OCI-LY1 (cell line): ENCODE results near the gene FKBP15.
"Not testable (repeated sequence)": the region's sequence is repeated elsewhere in the genome, so short reads cannot be mapped to it uniquely, and the experiment has no call there.

ENCODE experiments used
- H2AFZ ChIP-seq: fragments of 200-600 bp; sonication (generic), shearing (Covaris generic); 2 replicates; pipeline ENCODE4 v1.6.0; 2014; ENCODE audit warnings: antibody characterized with exemption, mild to moderate bottlenecking, low read length
- H3F3A ChIP-seq: fragments of 200-600 bp; sonication (generic), shearing (Covaris generic); 2 replicates; pipeline ENCODE4 v1.6.0; 2014; ENCODE audit warnings: mild to moderate bottlenecking, antibody characterized with exemption, low read length, moderate library complexity; ENCODE audit not compliant: insufficient read depth
- H3K27ac ChIP-seq: fragments of 200-600 bp; sonication (generic); 2 replicates; pipeline ENCODE4 v1.5.1; 2014; ENCODE audit warnings: low read length, mixed run types, mild to moderate bottlenecking, low read depth; ENCODE audit not compliant: poor library complexity, severe bottlenecking
- H3K27me3 ChIP-seq: fragments of 200-600 bp; sonication (generic); 2 replicates; pipeline ENCODE4 v1.6.0; 2014; ENCODE audit warnings: antibody characterized with exemption, mild to moderate bottlenecking, low read length, moderate library complexity; ENCODE audit not compliant: insufficient read depth
- H3K36me3 ChIP-seq: fragments of 200-600 bp; sonication (generic); 2 replicates; pipeline ENCODE4 v1.6.1; 2014; ENCODE audit warnings: mild to moderate bottlenecking, antibody characterized with exemption, low read length, moderate library complexity, mixed read lengths; ENCODE audit not compliant: insufficient read depth
- H3K4me1 ChIP-seq: fragments of 200-600 bp; sonication (generic); 2 replicates; pipeline ENCODE4 v1.5.1; 2014; ENCODE audit warnings: mild to moderate bottlenecking, low read length, moderate library complexity; ENCODE audit not compliant: insufficient read depth, severe bottlenecking
- H3K4me2 ChIP-seq: fragments of 200-600 bp; sonication (generic), shearing (Covaris generic); 2 replicates; pipeline ENCODE4 v1.6.1; 2014; ENCODE audit warnings: low read length
- H3K4me3 ChIP-seq: fragments of 200-600 bp; sonication (generic); 2 replicates; pipeline ENCODE4 v1.5.1; 2014; ENCODE audit warnings: low read length, low read depth, mild to moderate bottlenecking, mixed read lengths; ENCODE audit not compliant: poor library complexity, severe bottlenecking
- H3K79me2 ChIP-seq: fragments of 200-600 bp; shearing (Covaris generic); 2 replicates; pipeline ENCODE4 v1.6.1; 2016; ENCODE audit warnings: mixed run types, low read length, mixed read lengths; ENCODE audit not compliant: insufficient read depth
- H3K9ac ChIP-seq: fragments of 200-600 bp; sonication (generic), shearing (Covaris generic); 2 replicates; pipeline ENCODE4 v1.6.1; 2014; ENCODE audit warnings: mild to moderate bottlenecking, low read length, mixed read lengths
- H3K9me2 ChIP-seq: fragments of 200-600 bp; sonication (generic), shearing (Covaris generic); 2 replicates; pipeline ENCODE4 v1.6.1; 2014; ENCODE audit warnings: low read depth, mild to moderate bottlenecking, low read length, mixed read lengths
- H3K9me3 ChIP-seq: fragments of 200-600 bp; shearing (Covaris generic); 2 replicates; pipeline ENCODE4 v1.6.1; 2014; ENCODE audit warnings: low read length, mixed read lengths
- H4K20me1 ChIP-seq: fragments of 200-600 bp; sonication (generic), shearing (Covaris generic); 2 replicates; pipeline ENCODE4 v1.6.0; 2016; ENCODE audit warnings: mild to moderate bottlenecking, low read length; ENCODE audit not compliant: insufficient read depth
- EZH2 ChIP-seq: fragments of 200-600 bp; sonication (generic), shearing (Covaris generic); IDR thresholded peaks from 2 replicates; pipeline ENCODE4 v1.8.0; 2017; ENCODE audit warnings: borderline replicate concordance, mixed run types, mild to moderate bottlenecking, antibody characterized with exemption, low read length, moderate library complexity, mixed read lengths
- TF ChIP-seq, protein P1 (sequence below): fragments of 200-600 bp; sonication (generic), shearing (Covaris generic); IDR thresholded peaks from 2 replicates; pipeline ENCODE4 v1.5.1; 2017; ENCODE audit warnings: mild to moderate bottlenecking, antibody characterized with exemption, low read length, moderate library complexity, mixed read lengths

The FKBP15 gene

GRCh38 chr9:113238202-113238858, 17.3 kb upstream of the FKBP15 start:
- TF ChIP-seq EZH2: no peak
- TF ChIP-seq, protein P1, sequence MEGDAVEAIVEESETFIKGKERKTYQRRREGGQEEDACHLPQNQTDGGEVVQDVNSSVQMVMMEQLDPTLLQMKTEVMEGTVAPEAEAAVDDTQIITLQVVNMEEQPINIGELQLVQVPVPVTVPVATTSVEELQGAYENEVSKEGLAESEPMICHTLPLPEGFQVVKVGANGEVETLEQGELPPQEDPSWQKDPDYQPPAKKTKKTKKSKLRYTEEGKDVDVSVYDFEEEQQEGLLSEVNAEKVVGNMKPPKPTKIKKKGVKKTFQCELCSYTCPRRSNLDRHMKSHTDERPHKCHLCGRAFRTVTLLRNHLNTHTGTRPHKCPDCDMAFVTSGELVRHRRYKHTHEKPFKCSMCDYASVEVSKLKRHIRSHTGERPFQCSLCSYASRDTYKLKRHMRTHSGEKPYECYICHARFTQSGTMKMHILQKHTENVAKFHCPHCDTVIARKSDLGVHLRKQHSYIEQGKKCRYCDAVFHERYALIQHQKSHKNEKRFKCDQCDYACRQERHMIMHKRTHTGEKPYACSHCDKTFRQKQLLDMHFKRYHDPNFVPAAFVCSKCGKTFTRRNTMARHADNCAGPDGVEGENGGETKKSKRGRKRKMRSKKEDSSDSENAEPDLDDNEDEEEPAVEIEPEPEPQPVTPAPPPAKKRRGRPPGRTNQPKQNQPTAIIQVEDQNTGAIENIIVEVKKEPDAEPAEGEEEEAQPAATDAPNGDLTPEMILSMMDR: no peak
- H3K4me2 ChIP-seq: no peak overlapping the region
- H2AFZ ChIP-seq: no peak overlapping the region
- H3K79me2 ChIP-seq: no peaks in the 10 kb centered on the region
- H3K9me3 ChIP-seq: no peaks in the 10 kb centered on the region
- H3K9ac ChIP-seq: no peak overlapping the region
- H3K4me3 ChIP-seq: no peak overlapping the region
- no peaks in the 10 kb centered on the region for H3F3A ChIP-seq
- no peaks in the 10 kb centered on the region for H3K27me3 ChIP-seq
- no peaks in the 10 kb centered on the region for H4K20me1 ChIP-seq
- no peak overlapping the region for H3K27ac ChIP-seq
- H3K36me3 ChIP-seq: no peaks in the 10 kb centered on the region
- no peaks in the 10 kb centered on the region for H3K9me2 ChIP-seq
- peaks cover 5% of the 10 kb centered on the region for H3K4me1 ChIP-seq

- Histone ChIP-seq H4K20me1 (no peaks in the 10 kb centered on the region), H2AFZ (no peak overlapping the region), H3K4me1 (peaks cover 17% of the 10 kb centered on the region), H3K27me3 (no peaks in the 10 kb centered on the region), H3K4me2 (no peak overlapping the region), H3K4me3 (no peak overlapping the region), H3K36me3 (no peaks in the 10 kb centered on the region), H3K27ac (no peak overlapping the region), H3K9me3 (no peaks in the 10 kb centered on the region), H3F3A (no peaks in the 10 kb centered on the region), H3K9ac (no peak overlapping the region), H3K9me2 (no peaks in the 10 kb centered on the region), H3K79me2 (no peaks in the 10 kb centered on the region)
- TF ChIP-seq, protein P1: no peak
- no peak for TF ChIP-seq EZH2
Measured at GRCh38 chr9:113237026-113237425, 15.9 kb upstream of the FKBP15 start.

- H4K20me1 ChIP-seq, H3K27ac ChIP-seq, H3K79me2 ChIP-seq, H3F3A ChIP-seq, H3K27me3 ChIP-seq, H3K9ac ChIP-seq, H2AFZ ChIP-seq, H3K36me3 ChIP-seq, H3K9me3 ChIP-seq, H3K4me3 ChIP-seq, H3K9me2 ChIP-seq, H3K4me2 ChIP-seq: not testable (repeated sequence)
- peaks cover 17% of the 10 kb centered on the region for H3K4me1 ChIP-seq
Measured at GRCh38 chr9:113235701-113236255, 14.7 kb upstream of the FKBP15 start.

DNA sequence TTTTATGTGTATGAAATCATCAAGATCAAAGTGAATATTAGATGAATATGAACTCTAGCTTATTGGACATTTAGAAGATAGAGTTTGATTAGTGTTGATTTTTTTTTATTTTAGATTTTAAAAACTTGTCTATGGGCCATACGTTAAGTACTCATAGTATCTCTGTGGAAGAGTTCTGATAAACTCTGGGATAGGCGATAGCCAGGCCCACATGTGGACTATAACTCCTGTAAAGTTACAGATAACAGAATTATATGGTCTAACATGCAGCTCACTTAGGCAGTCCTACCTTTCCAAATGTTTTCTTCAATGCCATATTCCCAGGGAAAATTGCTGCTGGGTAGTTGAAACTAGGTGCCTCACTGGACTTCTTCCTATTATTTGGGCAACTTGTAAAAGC, 10.6 kb upstream of the FKBP15 start:
- Histone ChIP-seq H4K20me1 (no peaks in the 10 kb centered on the region), H3K27me3 (no peaks in the 10 kb centered on the region), H3K27ac (no peak overlapping the region), H2AFZ (no peak overlapping the region), H3K9me2 (no peaks in the 10 kb centered on the region), H3K36me3 (no peaks in the 10 kb centered on the region), H3K9me3 (no peaks in the 10 kb centered on the region), H3K4me1 (peaks cover 17% of the 10 kb centered on the region), H3K79me2 (no peaks in the 10 kb centered on the region), H3K9ac (no peak overlapping the region), H3K4me3 (no peak overlapping the region), H3K4me2 (no peak overlapping the region), H3F3A (no peaks in the 10 kb centered on the region)
- no peak for TF ChIP-seq EZH2
- TF ChIP-seq, protein P1: no peak
